ENCODE results near the gene DHRS9.

GRCh38 chr2:169072163-169072925, 3.0 kb downstream of the DHRS9 start:
- TF ChIP-seq CTCF (IDR thresholded peaks at IDR 0.05) (no peak), POLR2A (IDR thresholded peaks at IDR 0.05) (no peak), POLR2AphosphoS5 (IDR thresholded peaks at IDR 0.05) (no peak)
